SK-N-SH (cell line): ENCODE measurements around the gene SLC7A6. TPM values are rescaled to one million over a fixed set of nuclear protein-coding genes. Genes with fewer than 3 reads are reported as not detected.

Experiments used
- CTCF ChIA-PET: fragments of 300-600, 350-600 bp; formaldehyde crosslinking; extraction: SDS; loops from one replicate; lab custom pipeline; 2021; lab: Yijun Ruan, JAX
- POLR2A ChIA-PET: fragments of 350-600 bp; sonication (Branson Sonifier 250); formaldehyde crosslinking; extraction: SDS; loops from one replicate; lab custom pipeline; 2020; ENCODE audit warnings: antibody characterized with exemption, inconsistent platforms; lab: Yijun Ruan, JAX
- DNase-seq: peaks from one replicate; pipeline ENCODE4 v3.0.0; 2012
- H2AFZ ChIP-seq: fragments of 200-600 bp; sonication (generic); 2 replicates; pipeline ENCODE4 v1.8.1; 2016; ENCODE audit warnings: antibody characterized with exemption, mild to moderate bottlenecking, low read depth
- H3F3A ChIP-seq: fragments of 200-600 bp; sonication (generic); replicated peaks from 2 replicates; pipeline ENCODE3; 2016; ENCODE audit warnings: antibody characterized with exemption, mild to moderate bottlenecking; ENCODE audit not compliant: insufficient read depth
- H3K27ac ChIP-seq, 2 experiments: fragments of 200-500 bp in 1 of 2; fragments of 200-600 bp in 1 of 2; sonication (Bioruptor generic) in 1 of 2; sonication (generic), shearing (Covaris generic) in 1 of 2; 2 replicates each; pipeline versions ENCODE4 v1.5.1 to v1.6.1; 2014 to 2016; ENCODE audit warnings: low read depth in 2 of 2, inconsistent platforms in 1 of 2, low read length in 1 of 2, mild to moderate bottlenecking in 1 of 2, mixed read lengths in 1 of 2
- H3K27me3 ChIP-seq: fragments of 200-600 bp; sonication (generic), shearing (Covaris generic); 2 replicates; pipeline ENCODE4 v1.6.1; 2016; ENCODE audit warnings: mixed run types; ENCODE audit not compliant: insufficient read depth
- H3K36me3 ChIP-seq, 2 experiments: fragments of 200-500 bp in 1 of 2; fragments of 200-600 bp in 1 of 2; sonication (Bioruptor generic) in 1 of 2; sonication (generic) in 1 of 2; replicated peaks in 1 of 2; 2 replicates each; pipeline versions ENCODE3 to v1.5.1; 2014 to 2016; ENCODE audit warnings: low read length in 1 of 2, mild to moderate bottlenecking in 1 of 2; ENCODE audit not compliant: insufficient read depth in 2 of 2, control insufficient read depth in 1 of 2
- H3K4me1 ChIP-seq, 2 experiments: fragments of 200-500 bp in 1 of 2; fragments of 200-600 bp in 1 of 2; sonication (Bioruptor generic) in 1 of 2; sonication (generic), shearing (Covaris generic) in 1 of 2; 2 replicates each; pipeline versions ENCODE4 v1.5.1 to v1.6.1; 2014 to 2016; ENCODE audit warnings: low read depth in 1 of 2, low read length in 1 of 2, mixed run types in 1 of 2; ENCODE audit not compliant: insufficient read depth in 2 of 2, control insufficient read depth in 1 of 2
- H3K4me2 ChIP-seq: fragments of 200-600 bp; sonication (generic), shearing (Covaris generic); 2 replicates; pipeline ENCODE4 v1.6.1; 2017; ENCODE audit warnings: mixed run types
- H3K4me3 ChIP-seq, 2 experiments: fragments of 200-500 bp in 1 of 2; fragments of 200-600 bp in 1 of 2; sonication (Bioruptor generic) in 1 of 2; sonication (generic), shearing (Covaris generic) in 1 of 2; 2 replicates each; pipeline versions ENCODE4 v1.5.1 to v1.8.1; 2014 to 2016; ENCODE audit warnings: low read depth in 2 of 2, inconsistent platforms in 1 of 2, low read length in 1 of 2, mild to moderate bottlenecking in 1 of 2, mixed read lengths in 1 of 2, moderate library complexity in 1 of 2
- H3K79me2 ChIP-seq: fragments of 200-600 bp; sonication (generic); 2 replicates; pipeline ENCODE4 v1.8.1; 2017; ENCODE audit warnings: mild to moderate bottlenecking; ENCODE audit not compliant: insufficient read depth
- H3K9ac ChIP-seq: fragments of 200-600 bp; sonication (generic); 2 replicates; pipeline ENCODE4 v1.6.1; 2017; ENCODE audit warnings: mixed run types
- H3K9me2 ChIP-seq: fragments of 200-600 bp; sonication (generic); 2 replicates; pipeline ENCODE4 v1.6.1; 2017; ENCODE audit warnings: mixed run types
- H3K9me3 ChIP-seq: fragments of 200-600 bp; sonication (generic); 2 replicates; pipeline ENCODE4 v1.6.1; 2017; ENCODE audit warnings: mixed run types, mild to moderate bottlenecking, moderate library complexity
- H4K20me1 ChIP-seq: fragments of 200-600 bp; sonication (generic); 2 replicates; pipeline ENCODE4 v1.6.1; 2017; ENCODE audit warnings: mild to moderate bottlenecking, mixed run types; ENCODE audit not compliant: insufficient read depth
- CHD2 ChIP-seq: fragments of 150-350 bp; IDR thresholded peaks from 2 replicates; pipeline ENCODE4 v1.6.1; 2018; ENCODE audit warnings: low read length; ENCODE audit not compliant: partially characterized antibody
- EZH2phosphoT487 ChIP-seq: fragments of 200-600 bp; sonication (generic); IDR thresholded peaks from 2 replicates; pipeline ENCODE4 v1.6.1; 2017; ENCODE audit warnings: low read depth, mixed run types, mild to moderate bottlenecking, antibody characterized with exemption, moderate library complexity, borderline replicate concordance
- FOSL2 ChIP-seq: IDR thresholded peaks from 2 replicates; pipeline ENCODE4 v1.4.0; 2012; ENCODE audit warnings: low read depth, mild to moderate bottlenecking, moderate library complexity, borderline replicate concordance
- JUND ChIP-seq: IDR thresholded peaks from 2 replicates; pipeline ENCODE4 v1.4.0; 2012
- MEF2A ChIP-seq: IDR thresholded peaks from 2 replicates; pipeline ENCODE4 v1.4.0; 2012; ENCODE audit warnings: low read depth, borderline replicate concordance
- NFIC ChIP-seq: IDR thresholded peaks from 2 replicates; pipeline ENCODE4 v1.4.0; 2012; ENCODE audit warnings: borderline replicate concordance
- POLR2AphosphoS5 ChIP-seq: IDR thresholded peaks from 2 replicates; pipeline ENCODE4 v1.6.1; 2012; ENCODE audit warnings: low read depth, low read length
- RAD21 ChIP-seq: IDR thresholded peaks from 2 replicates; pipeline ENCODE4 v1.6.1; 2012; ENCODE audit warnings: mild to moderate bottlenecking, low read length
- RXRA ChIP-seq: IDR thresholded peaks from 2 replicates; pipeline ENCODE4 v1.4.0; 2012; ENCODE audit warnings: low read depth, mild to moderate bottlenecking, borderline replicate concordance
- SMC3 ChIP-seq: IDR thresholded peaks from 2 replicates; pipeline ENCODE4 v1.6.1; 2012; ENCODE audit warnings: low read depth, low read length, improper control_type of control experiment
- TAF1 ChIP-seq: IDR thresholded peaks from 2 replicates; pipeline ENCODE4 v1.6.1; 2012; ENCODE audit warnings: low read depth, mild to moderate bottlenecking, low read length, moderate library complexity, borderline replicate concordance
- TEAD4 ChIP-seq: IDR thresholded peaks from 2 replicates; pipeline ENCODE4 v1.4.0; 2012; ENCODE audit warnings: mild to moderate bottlenecking, borderline replicate concordance; ENCODE audit not compliant: insufficient read depth
- USF2 ChIP-seq: fragments of 150-350 bp; IDR thresholded peaks from 2 replicates; pipeline ENCODE4 v1.6.1; 2017; ENCODE audit warnings: antibody characterized with exemption, low read length, low read depth, borderline replicate concordance
- YY1 ChIP-seq: IDR thresholded peaks from 2 replicates; pipeline ENCODE4 v1.4.0; 2012; ENCODE audit warnings: low read depth, mild to moderate bottlenecking
- WGBS: methylation state at CpG from one replicate; pipeline ENCODE4 v1.1.6; 2017; ENCODE audit warnings: low lambda C conversion rate; 5-methylcytosine and 5-hydroxymethylcytosine counted together
- polyA plus RNA-seq, 3 experiments: library from polyadenylated mRNA; depleted of rRNA; stranded (reverse); fragments of >200 nt; gene quantifications; 2 replicates each; pipeline ENCODE4 v1.2.3, GENCODE V29; 2012
- TF ChIP-seq, protein P1 (sequence below): IDR thresholded peaks from 2 replicates; pipeline ENCODE4 v1.4.0; 2012; ENCODE audit warnings: low read depth, borderline replicate concordance
- TF ChIP-seq, protein P2 (sequence below): fragments of 200-600 bp; sonication (generic); IDR thresholded peaks from 2 replicates; pipeline ENCODE4 v1.6.1; 2017; ENCODE audit warnings: antibody characterized with exemption, mild to moderate bottlenecking, moderate library complexity
- TF ChIP-seq, protein P3 (sequence below): IDR thresholded peaks from 2 replicates; pipeline ENCODE4; 2012
- TF ChIP-seq, protein P4 (sequence below): IDR thresholded peaks from 2 replicates; pipeline ENCODE4 v1.6.1; 2012; ENCODE audit warnings: mild to moderate bottlenecking, low read depth, low read length, moderate library complexity

Gene SLC7A6
- polyA plus RNA-seq, 1 of the 3 experiments (the other 2 are of a cell fraction): 19.0 TPM

GRCh38 chr16:68242085-68242484 is 22.2 kb upstream of the SLC7A6 start:
- CTCF ChIA-PET: no interaction called here
- H3K79me2 ChIP-seq: peaks cover 13% of the 10 kb centered on the region
- peaks cover 7 to 18% of the 10 kb centered on the region in 2 experiments; a peak in 2 of 4 replicates for H3K4me1 ChIP-seq
- no peaks in the 10 kb centered on the region for H3K36me3 ChIP-seq
- H3K9ac ChIP-seq: no peak overlapping the region
- no peaks in the 10 kb centered on the region for H3K9me3 ChIP-seq
- no peak overlapping the region for H2AFZ ChIP-seq
- peaks cover 3% of the 10 kb centered on the region for H3F3A ChIP-seq
- no peak for DNase-seq
- TF ChIP-seq, protein P1, sequence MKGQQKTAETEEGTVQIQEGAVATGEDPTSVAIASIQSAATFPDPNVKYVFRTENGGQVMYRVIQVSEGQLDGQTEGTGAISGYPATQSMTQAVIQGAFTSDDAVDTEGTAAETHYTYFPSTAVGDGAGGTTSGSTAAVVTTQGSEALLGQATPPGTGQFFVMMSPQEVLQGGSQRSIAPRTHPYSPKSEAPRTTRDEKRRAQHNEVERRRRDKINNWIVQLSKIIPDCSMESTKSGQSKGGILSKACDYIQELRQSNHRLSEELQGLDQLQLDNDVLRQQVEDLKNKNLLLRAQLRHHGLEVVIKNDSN: no peak
- TF ChIP-seq, protein P2, sequence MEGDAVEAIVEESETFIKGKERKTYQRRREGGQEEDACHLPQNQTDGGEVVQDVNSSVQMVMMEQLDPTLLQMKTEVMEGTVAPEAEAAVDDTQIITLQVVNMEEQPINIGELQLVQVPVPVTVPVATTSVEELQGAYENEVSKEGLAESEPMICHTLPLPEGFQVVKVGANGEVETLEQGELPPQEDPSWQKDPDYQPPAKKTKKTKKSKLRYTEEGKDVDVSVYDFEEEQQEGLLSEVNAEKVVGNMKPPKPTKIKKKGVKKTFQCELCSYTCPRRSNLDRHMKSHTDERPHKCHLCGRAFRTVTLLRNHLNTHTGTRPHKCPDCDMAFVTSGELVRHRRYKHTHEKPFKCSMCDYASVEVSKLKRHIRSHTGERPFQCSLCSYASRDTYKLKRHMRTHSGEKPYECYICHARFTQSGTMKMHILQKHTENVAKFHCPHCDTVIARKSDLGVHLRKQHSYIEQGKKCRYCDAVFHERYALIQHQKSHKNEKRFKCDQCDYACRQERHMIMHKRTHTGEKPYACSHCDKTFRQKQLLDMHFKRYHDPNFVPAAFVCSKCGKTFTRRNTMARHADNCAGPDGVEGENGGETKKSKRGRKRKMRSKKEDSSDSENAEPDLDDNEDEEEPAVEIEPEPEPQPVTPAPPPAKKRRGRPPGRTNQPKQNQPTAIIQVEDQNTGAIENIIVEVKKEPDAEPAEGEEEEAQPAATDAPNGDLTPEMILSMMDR: no peak
- TF ChIP-seq, protein P3, sequence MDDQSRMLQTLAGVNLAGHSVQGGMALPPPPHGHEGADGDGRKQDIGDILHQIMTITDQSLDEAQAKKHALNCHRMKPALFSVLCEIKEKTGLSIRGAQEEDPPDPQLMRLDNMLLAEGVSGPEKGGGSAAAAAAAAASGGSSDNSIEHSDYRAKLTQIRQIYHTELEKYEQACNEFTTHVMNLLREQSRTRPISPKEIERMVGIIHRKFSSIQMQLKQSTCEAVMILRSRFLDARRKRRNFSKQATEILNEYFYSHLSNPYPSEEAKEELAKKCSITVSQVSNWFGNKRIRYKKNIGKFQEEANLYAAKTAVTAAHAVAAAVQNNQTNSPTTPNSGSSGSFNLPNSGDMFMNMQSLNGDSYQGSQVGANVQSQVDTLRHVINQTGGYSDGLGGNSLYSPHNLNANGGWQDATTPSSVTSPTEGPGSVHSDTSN: no peak
- TF ChIP-seq FOSL2 (no peak), YY1 (no peak), NFIC (no peak), RXRA (no peak), JUND (no peak), SMC3 (no peak), TAF1 (no peak)
- POLR2A ChIA-PET: no interaction called here
- H3K4me3 ChIP-seq: no peak overlapping the region
- no peaks in the 10 kb centered on the region for H3K27me3 ChIP-seq
- no peaks in the 10 kb centered on the region for H3K9me2 ChIP-seq
- no peak overlapping the region for H3K4me2 ChIP-seq
- no peaks in the 10 kb centered on the region for H4K20me1 ChIP-seq
- H3K27ac ChIP-seq: no peak overlapping the region
- 95% methylated on average over 7 of the region's 7 CpGs for WGBS

DNA sequence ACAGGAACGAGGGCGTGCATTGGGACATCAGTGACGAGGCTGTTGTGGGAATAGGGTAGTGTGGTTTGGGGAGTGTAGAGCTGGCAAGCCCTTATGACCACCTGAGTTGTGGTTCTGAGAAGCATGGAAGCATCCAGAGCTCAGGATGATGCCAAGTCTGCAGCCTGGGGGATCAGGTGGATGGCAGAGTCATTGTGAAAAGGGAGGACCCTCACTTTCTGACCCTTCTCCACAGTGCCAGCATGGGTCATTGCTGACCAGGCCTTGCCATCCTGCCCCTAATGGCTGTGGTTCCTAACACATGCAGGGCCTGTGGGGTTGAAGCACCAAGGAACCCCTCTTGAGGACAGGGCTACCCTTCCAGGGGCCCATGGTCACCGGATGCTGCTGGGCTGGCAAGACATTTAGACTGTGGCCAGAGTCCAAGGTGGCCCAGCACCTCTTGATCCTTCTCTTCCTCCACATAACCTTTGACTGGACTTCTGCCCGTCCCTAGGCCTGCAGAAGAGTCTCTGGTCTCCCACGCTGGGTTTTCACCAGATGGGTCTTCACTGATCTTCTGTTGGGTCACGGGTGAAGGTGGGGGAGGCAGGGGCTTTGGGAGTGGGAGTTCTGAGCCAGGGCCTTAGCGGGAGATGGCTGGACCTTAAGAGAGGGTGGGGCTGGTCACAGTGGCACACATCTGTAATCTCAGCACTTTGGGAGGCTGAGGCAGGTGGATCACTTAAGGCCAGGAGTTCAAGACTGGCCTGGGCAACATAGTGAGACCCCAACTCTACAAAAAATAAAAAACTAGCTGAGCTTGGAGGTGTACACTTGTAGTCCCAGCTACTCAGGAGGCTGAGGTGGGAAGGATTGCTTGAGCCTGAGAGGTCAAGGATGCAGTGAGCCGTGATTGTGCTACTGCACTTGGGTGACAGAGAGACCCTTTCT is 21.1 kb upstream of the SLC7A6 start:
- H3K36me3 ChIP-seq: no peaks in the 10 kb centered on the region
- no peak overlapping the region for H2AFZ ChIP-seq
- H3K4me2 ChIP-seq: no peak overlapping the region
- no peaks in the 10 kb centered on the region for H3F3A ChIP-seq
- H3K4me1 ChIP-seq: peaks cover 7 to 15% of the 10 kb centered on the region in 2 experiments; a peak in 2 of 4 replicates
- no peak overlapping the region for H3K27ac ChIP-seq
- CTCF ChIA-PET: no interaction called here
- peaks cover 13% of the 10 kb centered on the region for H3K79me2 ChIP-seq
- H4K20me1 ChIP-seq: no peaks in the 10 kb centered on the region
- H3K9me3 ChIP-seq: no peaks in the 10 kb centered on the region
- POLR2A ChIA-PET: no interaction called here
- DNase-seq: no peak
- no peak overlapping the region for H3K4me3 ChIP-seq
- H3K9ac ChIP-seq: no peak overlapping the region
- 88% methylated on average over 9 of the region's 9 CpGs for WGBS
- no peaks in the 10 kb centered on the region for H3K9me2 ChIP-seq
- no peaks in the 10 kb centered on the region for H3K27me3 ChIP-seq
- TF ChIP-seq POLR2AphosphoS5 (no peak), TEAD4 (no peak), TAF1 (no peak), MEF2A (no peak), EZH2phosphoT487 (no peak), USF2 (no peak), CHD2 (no peak), RAD21 (no peak)
- TF ChIP-seq, protein P4, sequence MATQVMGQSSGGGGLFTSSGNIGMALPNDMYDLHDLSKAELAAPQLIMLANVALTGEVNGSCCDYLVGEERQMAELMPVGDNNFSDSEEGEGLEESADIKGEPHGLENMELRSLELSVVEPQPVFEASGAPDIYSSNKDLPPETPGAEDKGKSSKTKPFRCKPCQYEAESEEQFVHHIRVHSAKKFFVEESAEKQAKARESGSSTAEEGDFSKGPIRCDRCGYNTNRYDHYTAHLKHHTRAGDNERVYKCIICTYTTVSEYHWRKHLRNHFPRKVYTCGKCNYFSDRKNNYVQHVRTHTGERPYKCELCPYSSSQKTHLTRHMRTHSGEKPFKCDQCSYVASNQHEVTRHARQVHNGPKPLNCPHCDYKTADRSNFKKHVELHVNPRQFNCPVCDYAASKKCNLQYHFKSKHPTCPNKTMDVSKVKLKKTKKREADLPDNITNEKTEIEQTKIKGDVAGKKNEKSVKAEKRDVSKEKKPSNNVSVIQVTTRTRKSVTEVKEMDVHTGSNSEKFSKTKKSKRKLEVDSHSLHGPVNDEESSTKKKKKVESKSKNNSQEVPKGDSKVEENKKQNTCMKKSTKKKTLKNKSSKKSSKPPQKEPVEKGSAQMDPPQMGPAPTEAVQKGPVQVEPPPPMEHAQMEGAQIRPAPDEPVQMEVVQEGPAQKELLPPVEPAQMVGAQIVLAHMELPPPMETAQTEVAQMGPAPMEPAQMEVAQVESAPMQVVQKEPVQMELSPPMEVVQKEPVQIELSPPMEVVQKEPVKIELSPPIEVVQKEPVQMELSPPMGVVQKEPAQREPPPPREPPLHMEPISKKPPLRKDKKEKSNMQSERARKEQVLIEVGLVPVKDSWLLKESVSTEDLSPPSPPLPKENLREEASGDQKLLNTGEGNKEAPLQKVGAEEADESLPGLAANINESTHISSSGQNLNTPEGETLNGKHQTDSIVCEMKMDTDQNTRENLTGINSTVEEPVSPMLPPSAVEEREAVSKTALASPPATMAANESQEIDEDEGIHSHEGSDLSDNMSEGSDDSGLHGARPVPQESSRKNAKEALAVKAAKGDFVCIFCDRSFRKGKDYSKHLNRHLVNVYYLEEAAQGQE: no peak
